ENCODE measurements around the gene SELL.

- TF ChIP-seq CTCF (IDR thresholded peaks at IDR 0.05): no peak
- no peak for TF ChIP-seq POLR2A (IDR thresholded peaks at IDR 0.05)
These were observed 30.4 kb upstream of the SELL start for GRCh38 chr1:169741666-169742394.
